ENCODE data around the gene MBL2. TPM values are rescaled to one million over a fixed set of nuclear protein-coding genes. Genes with fewer than 3 reads are reported as not detected.

The MBL2 gene
- polyA plus RNA-seq, 1 of the 3 experiments (the other 2 are of a cell fraction): not detected

GRCh38 chr10:52742731-52743130 is 29.9 kb downstream of the MBL2 start:
- Histone ChIP-seq H3F3A (replicated peaks; ENCODE audit: insufficient read depth) (no peaks in the 10 kb centered on the region), H3K9me3 (no peaks in the 10 kb centered on the region), H3K4me1 (ENCODE audit: control insufficient read depth in 1 of 2, insufficient read depth in 2 of 2, low read depth in 1 of 2, low read length in 1 of 2) (peaks cover 0 to 6% of the 10 kb centered on the region in 2 experiments; a peak in 1 of 4 replicates), H3K4me3 (ENCODE audit: low read depth in 2 of 2, low read length in 1 of 2) (no peak overlapping the region), H3K9ac (no peak overlapping the region), H4K20me1 (ENCODE audit: insufficient read depth) (no peaks in the 10 kb centered on the region), H3K36me3 (replicated peaks in 1 of 2; ENCODE audit: control insufficient read depth in 1 of 2, insufficient read depth in 2 of 2, low read length in 1 of 2) (no peaks in the 10 kb centered on the region), H3K27me3 (ENCODE audit: insufficient read depth) (no peaks in the 10 kb centered on the region), H3K9me2 (no peaks in the 10 kb centered on the region), H3K4me2 (no peak overlapping the region), H3K27ac (ENCODE audit: low read depth in 2 of 2, low read length in 1 of 2) (no peak overlapping the region), H2AFZ (ENCODE audit: low read depth) (no peak overlapping the region), H3K79me2 (ENCODE audit: insufficient read depth) (no peaks in the 10 kb centered on the region)
- DNase-seq: no peak
- no peak for TF ChIP-seq FOXJ3 (CRISPR knock-in tag; IDR thresholded peaks at IDR 0.05)
- TF ChIP-seq CTCF (IDR thresholded peaks at IDR 0.05): no peak
- TF ChIP-seq PBX3 (IDR thresholded peaks at IDR 0.05): no peak
- TF ChIP-seq REST (IDR thresholded peaks at IDR 0.05; ENCODE audit: low read depth, low read length): no peak
- TF ChIP-seq EZH2phosphoT487 (IDR thresholded peaks at IDR 0.05; ENCODE audit: borderline replicate concordance, low read depth): no peak
- no peak for TF ChIP-seq MXI1 (IDR thresholded peaks at IDR 0.05; ENCODE audit: low read depth, low read length)
- no peak for TF ChIP-seq SIN3A (IDR thresholded peaks at IDR 0.05; ENCODE audit: borderline replicate concordance, low read depth, low read length)
- TF ChIP-seq NFIC (IDR thresholded peaks at IDR 0.05; ENCODE audit: borderline replicate concordance): no peak
- no peak for TF ChIP-seq RXRA (IDR thresholded peaks at IDR 0.05; ENCODE audit: borderline replicate concordance, low read depth)
- TF ChIP-seq FOXM1 (IDR thresholded peaks at IDR 0.05; ENCODE audit: low read depth): no peak
- 35% methylated on average over 3 of the region's 3 CpGs for WGBS (ENCODE audit: low lambda C conversion rate)
- POLR2A ChIA-PET: no interaction called here
- CTCF ChIA-PET: no interaction called here

GRCh38 chr10:52741851-52742250 is 30.7 kb downstream of the MBL2 start:
- TF ChIP-seq MAX (IDR thresholded peaks at IDR 0.05; ENCODE audit: low read depth) (no peak), NRF1 (IDR thresholded peaks at IDR 0.05; ENCODE audit: low read depth, low read length) (no peak), RAD21 (IDR thresholded peaks at IDR 0.05; ENCODE audit: low read length) (no peak)
- Histone ChIP-seq H3K9ac (no peak overlapping the region), H2AFZ (ENCODE audit: low read depth) (no peak overlapping the region), H3K79me2 (ENCODE audit: insufficient read depth) (no peaks in the 10 kb centered on the region), H4K20me1 (ENCODE audit: insufficient read depth) (no peaks in the 10 kb centered on the region), H3F3A (replicated peaks; ENCODE audit: insufficient read depth) (no peaks in the 10 kb centered on the region), H3K9me3 (no peaks in the 10 kb centered on the region), H3K9me2 (no peaks in the 10 kb centered on the region), H3K27ac (ENCODE audit: low read depth in 2 of 2, low read length in 1 of 2) (no peak overlapping the region; a peak in 1 of 4 replicates), H3K36me3 (replicated peaks in 1 of 2; ENCODE audit: control insufficient read depth in 1 of 2, insufficient read depth in 2 of 2, low read length in 1 of 2) (no peaks in the 10 kb centered on the region), H3K4me3 (ENCODE audit: low read depth in 2 of 2, low read length in 1 of 2) (no peak overlapping the region), H3K4me1 (ENCODE audit: control insufficient read depth in 1 of 2, insufficient read depth in 2 of 2, low read depth in 1 of 2, low read length in 1 of 2) (peaks cover 0 to 6% of the 10 kb centered on the region in 2 experiments; a peak in 1 of 4 replicates), H3K4me2 (no peak overlapping the region), H3K27me3 (ENCODE audit: insufficient read depth) (no peaks in the 10 kb centered on the region)
- ChIA-PET POLR2A (no interaction called here), CTCF (interaction anchor here (1.1 to 2.4 kb wide), 2 partner anchors 12 to 37 kb away, joined by 8 to 18 read pairs; no protein-coding TSS in a partner anchor)
- 72% methylated on average over 2 of the region's 2 CpGs for WGBS (ENCODE audit: low lambda C conversion rate)
- no peak for DNase-seq

Measured in SK-N-SH (cell line).